ENCODE data around the gene LRMDA. TPM values are rescaled to one million over a fixed set of nuclear protein-coding genes. Genes with fewer than 3 reads are reported as not detected.

Gene LRMDA
- total and polyA plus RNA-seq, 2 of the 4 experiments (the other 2 are of a cell fraction), result 0.07 TPM; not detected in 1

- no peak overlapping the region for H3K4ac ChIP-seq (ENCODE audit: low read depth, low read length)
These were observed 290.6 kb downstream of the LRMDA start for GRCh38 chr10:75722020-75722419.

More at GRCh38 chr10:75722020-75722419, 290.6 kb downstream of the LRMDA start:
- Histone ChIP-seq H2BK15ac (ENCODE audit: low read depth, low read length) (no peak overlapping the region), H2AFZ (replicated peaks; ENCODE audit: low read length, poor library complexity) (no peak overlapping the region), H3K18ac (ENCODE audit: low read depth, low read length) (no peak overlapping the region), H2BK120ac (ENCODE audit: low read depth, low read length) (no peak overlapping the region), H4K8ac (ENCODE audit: low read depth in 2 of 2, low read length in 2 of 2) (no peak overlapping the region), H2AK5ac (ENCODE audit: low read depth, low read length) (no peak overlapping the region), H3K56ac (ENCODE audit: extremely low read depth, insufficient read depth, low read length) (no peak overlapping the region), H4K20me1 (ENCODE audit: insufficient read depth, low read length) (no peaks in the 10 kb centered on the region), H3K9me3 (ENCODE audit: control insufficient read depth, insufficient read depth, low read length) (no peaks in the 10 kb centered on the region), H2BK20ac (ENCODE audit: low read depth, low read length) (no peak overlapping the region), H3K9ac (ENCODE audit: low read depth, low read length) (no peak overlapping the region), H3K23ac (ENCODE audit: low read depth, low read length) (no peak overlapping the region), H4K5ac (ENCODE audit: low read depth, low read length) (no peak overlapping the region), H3K9me1 (ENCODE audit: insufficient read depth, low read length) (no peaks in the 10 kb centered on the region), H3K36me3 (ENCODE audit: control insufficient read depth, insufficient read depth, low read length) (no peaks in the 10 kb centered on the region), H2BK5ac (ENCODE audit: low read depth, low read length, poor library complexity, severe bottlenecking) (no peak overlapping the region), H3K27me3 (ENCODE audit: control insufficient read depth, insufficient read depth, low read length) (peaks cover 2% of the 10 kb centered on the region; the same call in 1 of the 2 replicates), H3K27ac (ENCODE audit: insufficient read depth, low read length) (no peak overlapping the region), H3K4me1 (ENCODE audit: control insufficient read depth, insufficient read depth, low read length) (no peaks in the 10 kb centered on the region), H3K4me2 (ENCODE audit: low read depth, low read length) (no peak overlapping the region), H3K79me1 (ENCODE audit: low read depth in 1 of 2, low read length in 2 of 2) (no peaks in the 10 kb centered on the region), H4K91ac (ENCODE audit: insufficient read depth, low read depth, low read length) (no peak overlapping the region), H3K14ac (replicated peaks; ENCODE audit: low read depth, low read length) (no peak overlapping the region), H2AK9ac (replicated peaks; ENCODE audit: low read depth, low read length, poor library complexity) (no peak overlapping the region), H3K4me3 (ENCODE audit: insufficient read depth, low read depth, low read length) (no peak overlapping the region)
- TF ChIP-seq BHLHE40 (IDR thresholded peaks at IDR 0.05; ENCODE audit: low read depth, low read length) (no peak), SMC3 (IDR thresholded peaks at IDR 0.05; ENCODE audit: low read depth, low read length) (no peak), ELK1 (IDR thresholded peaks at IDR 0.05; ENCODE audit: borderline replicate concordance, low read depth, low read length) (no peak), RAD21 (IDR thresholded peaks at IDR 0.05; ENCODE audit: low read length) (no peak), USF2 (IDR thresholded peaks at IDR 0.05; ENCODE audit: low read depth, low read length) (no peak), FOS (IDR thresholded peaks at IDR 0.05; ENCODE audit: low read depth, low read length) (no peak), MXI1 (IDR thresholded peaks at IDR 0.05; ENCODE audit: borderline replicate concordance, low read depth, low read length) (no peak), MAFK (IDR thresholded peaks at IDR 0.05; ENCODE audit: low read depth, low read length) (no peak), CHD1 (IDR thresholded peaks at IDR 0.05; ENCODE audit: low read depth, low read length) (no peak), CTCF (conservative IDR thresholded peaks at IDR 0.05; ENCODE audit: low read depth, low read length) (no peak)
- ChIA-PET POLR2A (ENCODE audit: unreplicated experiment) (no interaction called here), CTCF (no interaction called here)
- DNase-seq, result no peak
- dilution Hi-C loops (cut with HindIII; ENCODE audit: low sequenced_read_pairs, unreplicated experiment) (no loop called here), in situ Hi-C loops (cut with MboI; ENCODE audit: low sequenced_read_pairs) (no loop called here), intact Hi-C loops (cut with micrococcal nuclease) (no loop called here)
- ATAC-seq (ENCODE audit: low read depth), result no peak
- 80% methylated on average over 1 of the region's 4 CpGs; no CpG with 5 or more reads in 1 of the 2 experiments for WGBS, 2 experiments (ENCODE audit: extremely low coverage in 2 of 2, insufficient read length in 1 of 2)
- BruUV-seq (replicated peaks), result no TSS peak

Data from IMR-90 (cell line).